Measurements from ENCODE around the gene SLC25A23.
"Not testable (repeated sequence)": the region's sequence is repeated elsewhere in the genome, so short reads cannot be mapped to it uniquely, and the experiment has no call there.

The SLC25A23 gene

DNA sequence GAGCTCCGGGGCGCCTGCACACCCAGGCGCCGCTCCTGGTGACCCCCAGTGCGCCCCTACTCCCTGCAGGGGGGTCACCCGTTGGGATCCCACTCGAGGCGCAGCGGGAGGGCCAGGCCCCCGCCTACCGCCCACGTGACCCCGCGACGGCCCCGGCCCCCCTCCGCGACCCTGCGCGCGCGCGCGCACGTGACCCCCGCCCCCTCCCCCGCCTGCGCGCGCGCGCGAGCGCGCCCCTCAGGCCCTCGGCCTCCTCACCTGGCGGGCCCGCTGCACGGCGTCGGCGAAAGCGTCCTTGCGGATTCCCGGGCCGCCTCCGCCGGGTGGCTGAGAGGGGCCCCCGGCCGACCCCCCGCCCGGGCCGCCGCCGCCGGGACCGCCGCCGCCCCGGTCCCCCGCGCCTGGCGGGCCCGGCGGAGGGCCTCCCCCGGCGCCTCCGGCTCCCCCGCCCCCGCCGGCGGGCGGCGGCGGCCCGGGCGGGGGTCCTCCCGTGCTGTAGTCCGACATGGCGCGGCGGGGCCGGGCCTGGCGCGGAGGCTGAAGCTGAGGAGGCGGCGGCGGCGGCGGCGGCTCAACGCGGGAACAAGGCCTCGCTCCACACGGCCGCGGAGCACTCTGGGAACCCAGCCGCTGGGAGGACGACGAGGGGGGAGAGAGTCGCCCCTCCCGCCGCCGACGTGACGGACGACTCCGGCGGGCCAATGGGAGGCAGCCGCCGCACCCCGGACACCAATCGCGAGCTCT is 35.2 kb downstream of the SLC25A23 start, which contains the start of gene KHSRP:
Gene KHSRP, minus strand, starts transcription at position 617 of the 744 bp plus-strand sequence. Its CDS starts 110 bp downstream, at position 507.
- DNase-seq, result no peak

DNA sequence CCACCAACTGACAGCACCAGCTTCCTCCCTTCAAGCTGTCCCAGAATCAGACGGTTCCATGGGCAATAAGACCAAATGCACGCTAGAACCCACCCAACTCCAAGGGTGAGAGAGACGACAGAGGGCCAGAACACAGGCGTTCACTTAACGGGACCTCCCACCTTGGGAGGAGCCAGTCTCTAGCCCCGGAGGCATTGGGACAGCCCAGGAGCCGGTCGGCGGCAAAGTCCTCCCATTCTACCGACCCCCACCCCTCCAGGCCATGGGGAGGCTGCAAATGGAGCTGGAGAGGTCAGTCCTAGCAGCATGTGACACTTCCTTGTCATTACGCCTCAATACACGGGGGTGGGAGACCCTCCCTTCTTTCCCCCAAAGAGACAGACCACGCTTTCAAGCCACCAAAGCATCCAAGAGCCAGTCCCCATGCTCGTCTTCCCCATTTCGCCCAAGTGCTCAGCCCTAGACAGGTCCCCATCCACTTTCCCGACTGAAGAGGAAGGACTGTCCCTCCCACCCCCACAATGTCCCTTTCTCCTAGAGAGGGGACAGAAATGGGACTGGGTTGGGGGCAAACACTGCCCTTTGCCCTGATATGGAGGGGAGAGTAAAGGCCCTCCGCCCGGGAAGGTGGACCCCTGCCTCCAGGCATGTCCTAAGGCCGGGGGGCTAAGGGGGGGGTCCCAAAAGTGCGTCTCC is 35.9 kb downstream of the SLC25A23 start:
- no peak for DNase-seq

DNA sequence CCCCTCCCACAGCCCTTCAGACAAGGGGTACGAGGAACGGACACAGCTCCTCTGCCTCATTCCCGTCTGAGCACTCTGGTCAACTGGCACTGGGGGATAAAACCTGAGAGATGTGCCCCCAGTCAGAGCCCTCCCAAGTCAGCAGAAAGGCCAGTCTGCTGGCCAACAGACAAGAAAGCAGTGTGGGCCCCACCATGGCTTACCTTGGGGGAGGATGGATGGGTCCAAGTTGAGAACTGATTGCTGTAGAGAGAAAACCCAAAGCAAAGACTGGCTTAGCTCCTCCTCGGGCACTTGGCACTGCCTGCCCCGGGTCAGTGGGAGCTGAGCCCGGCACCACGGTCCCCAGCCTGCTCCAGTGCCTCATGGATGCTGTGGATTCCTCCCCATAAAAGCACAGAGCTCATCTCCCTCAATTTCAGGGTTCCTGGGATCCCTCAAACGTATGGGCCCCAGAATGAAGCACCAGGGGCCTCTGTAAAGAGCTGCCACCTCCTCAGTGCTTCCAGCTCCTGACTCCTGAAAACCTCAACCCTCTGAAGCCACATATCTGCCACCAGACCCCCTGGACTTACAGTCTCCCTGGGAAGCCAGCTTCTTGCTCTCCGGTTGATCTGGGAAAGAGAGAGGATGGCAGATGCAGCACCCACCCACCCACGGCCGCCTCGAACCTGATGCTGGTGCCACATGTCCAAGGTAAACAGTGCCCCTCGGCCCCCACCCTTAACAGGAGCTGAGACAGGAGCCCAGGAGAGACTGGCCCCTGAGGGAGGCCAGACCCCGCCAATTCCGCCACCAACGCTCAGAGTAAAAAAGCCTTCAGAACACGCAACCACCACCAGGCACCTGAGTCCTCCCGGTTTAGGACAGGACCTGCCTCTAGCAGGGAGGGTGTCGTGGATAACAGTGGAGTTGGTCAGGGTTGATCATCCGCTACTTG is 38.2 kb downstream of the SLC25A23 start:
- no peak for DNase-seq

DNA sequence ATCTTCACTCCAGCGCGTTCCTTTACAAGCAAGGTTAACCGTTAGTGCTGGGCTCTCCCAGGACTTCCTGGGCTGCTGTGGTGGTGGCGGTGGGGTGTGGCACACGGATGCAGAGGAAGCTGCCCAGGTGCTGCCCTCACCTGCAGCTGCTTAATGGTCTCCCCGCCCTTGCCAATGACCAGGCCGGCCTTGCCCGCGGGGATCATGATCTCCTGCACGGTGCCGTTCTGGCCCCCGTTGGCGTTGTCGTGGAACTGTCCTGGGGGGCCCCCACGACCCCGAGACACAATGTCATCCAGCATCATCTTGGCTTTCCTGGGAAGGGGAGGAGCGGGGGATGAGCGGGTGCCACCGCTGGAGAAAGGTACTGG is 41.0 kb downstream of the SLC25A23 start:
- DNase-seq, result no peak

DNA sequence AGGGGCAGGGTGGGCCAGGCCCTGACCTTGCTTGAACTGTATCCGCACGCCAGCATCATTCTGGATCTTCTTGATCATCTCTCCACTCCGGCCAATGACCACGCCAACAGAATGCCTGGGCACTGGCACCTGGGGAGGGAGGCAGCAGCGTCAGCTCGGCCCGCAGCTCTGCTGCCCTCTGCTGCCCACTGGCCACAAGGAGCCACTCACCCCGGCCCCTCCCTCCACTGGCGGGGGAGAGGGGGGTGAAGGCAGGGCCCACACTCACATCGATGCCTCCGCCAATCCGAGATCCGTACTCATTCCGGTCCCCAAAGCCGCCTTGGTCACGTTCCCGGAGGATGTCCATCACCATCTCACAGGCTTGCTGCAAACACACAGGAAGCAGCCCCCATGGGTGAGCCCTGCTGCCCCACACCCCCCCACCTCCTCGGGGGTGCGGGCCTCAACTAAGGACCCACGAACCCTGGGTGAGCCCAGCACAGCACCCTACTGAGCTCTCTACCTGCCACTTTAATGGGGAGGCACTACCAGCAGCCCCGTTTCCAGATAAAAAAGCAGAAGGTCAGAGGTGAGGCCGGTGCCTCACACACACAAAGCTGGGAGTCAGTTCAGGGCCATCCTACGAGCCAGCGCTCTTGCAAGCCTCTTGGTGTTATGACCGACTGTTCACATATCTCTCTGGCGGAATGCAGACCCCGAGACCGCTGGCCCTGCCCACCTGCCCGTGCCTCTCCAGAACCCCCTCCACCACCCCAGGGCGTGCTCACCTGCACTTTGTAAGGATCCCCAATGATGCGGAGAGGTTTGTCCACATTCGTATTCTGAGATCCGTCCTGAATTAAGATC is 41.7 kb downstream of the SLC25A23 start:
- DNase-seq, result no peak

DNA sequence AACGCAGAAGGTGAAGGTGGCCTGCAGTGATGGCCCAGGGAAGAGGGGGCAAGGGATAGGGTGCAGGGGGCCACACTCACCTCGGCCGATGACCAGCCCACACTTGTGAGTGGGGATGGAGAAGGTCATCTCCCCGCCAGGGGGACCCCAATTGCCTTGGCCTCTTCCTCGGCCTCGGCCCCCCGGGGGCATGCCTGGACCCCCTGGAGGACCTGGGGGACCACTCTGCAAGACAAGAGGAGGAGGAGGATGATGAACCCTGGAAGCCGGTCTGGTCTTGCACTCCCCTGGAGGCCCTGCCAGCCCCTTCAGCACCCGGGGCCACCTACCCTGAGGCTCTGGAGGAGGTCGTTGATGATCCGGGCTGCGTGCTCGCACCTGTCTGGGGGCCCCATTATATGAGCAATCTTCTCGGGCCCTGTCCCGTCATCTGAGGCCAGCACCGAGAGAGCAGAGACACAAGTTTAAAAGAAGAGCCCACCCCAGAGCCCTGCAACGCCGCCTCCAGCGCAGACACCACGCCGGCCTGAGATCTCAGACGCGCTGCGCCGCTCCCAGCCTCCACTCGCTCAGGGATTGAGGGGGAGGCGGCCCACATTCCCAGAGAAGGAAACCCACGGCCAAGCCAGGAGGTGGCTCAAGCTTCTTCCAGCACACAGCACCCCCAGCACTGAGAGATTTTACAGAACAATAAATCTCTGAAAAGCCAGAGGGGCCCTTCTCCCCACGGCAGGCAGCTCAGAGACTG is 42.8 kb downstream of the SLC25A23 start:
- DNase-seq, result no peak

DNA sequence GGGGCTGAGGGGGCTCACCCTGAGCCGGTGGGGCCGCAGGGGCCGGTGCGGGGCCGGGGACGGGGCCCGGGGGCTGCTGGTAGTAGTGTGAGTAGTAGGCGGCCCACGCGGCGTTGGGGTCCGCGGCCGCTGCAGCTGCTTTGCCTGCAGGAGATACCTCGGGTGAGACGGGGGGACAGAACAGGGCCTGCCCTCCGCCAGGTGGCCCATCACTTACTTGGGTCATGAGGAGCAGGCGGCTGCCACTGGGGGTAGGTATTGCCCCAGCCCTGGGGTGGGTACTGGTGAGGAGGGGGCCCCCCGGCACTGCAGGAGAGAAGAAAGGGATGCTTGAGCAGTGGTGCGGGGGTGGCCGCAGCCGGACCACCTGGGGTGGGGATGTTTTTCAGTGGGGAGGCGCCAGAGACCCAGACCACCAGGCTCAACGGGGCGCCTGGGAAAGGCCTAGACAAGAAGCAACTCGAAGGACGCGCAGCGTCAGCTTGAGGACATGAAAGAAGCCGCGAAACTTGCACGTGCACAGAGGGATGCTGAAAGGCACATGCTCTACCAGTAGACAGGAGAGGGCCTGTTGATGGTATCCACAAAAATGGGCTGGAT is 43.9 kb downstream of the SLC25A23 start:
- no peak for DNase-seq

DNA sequence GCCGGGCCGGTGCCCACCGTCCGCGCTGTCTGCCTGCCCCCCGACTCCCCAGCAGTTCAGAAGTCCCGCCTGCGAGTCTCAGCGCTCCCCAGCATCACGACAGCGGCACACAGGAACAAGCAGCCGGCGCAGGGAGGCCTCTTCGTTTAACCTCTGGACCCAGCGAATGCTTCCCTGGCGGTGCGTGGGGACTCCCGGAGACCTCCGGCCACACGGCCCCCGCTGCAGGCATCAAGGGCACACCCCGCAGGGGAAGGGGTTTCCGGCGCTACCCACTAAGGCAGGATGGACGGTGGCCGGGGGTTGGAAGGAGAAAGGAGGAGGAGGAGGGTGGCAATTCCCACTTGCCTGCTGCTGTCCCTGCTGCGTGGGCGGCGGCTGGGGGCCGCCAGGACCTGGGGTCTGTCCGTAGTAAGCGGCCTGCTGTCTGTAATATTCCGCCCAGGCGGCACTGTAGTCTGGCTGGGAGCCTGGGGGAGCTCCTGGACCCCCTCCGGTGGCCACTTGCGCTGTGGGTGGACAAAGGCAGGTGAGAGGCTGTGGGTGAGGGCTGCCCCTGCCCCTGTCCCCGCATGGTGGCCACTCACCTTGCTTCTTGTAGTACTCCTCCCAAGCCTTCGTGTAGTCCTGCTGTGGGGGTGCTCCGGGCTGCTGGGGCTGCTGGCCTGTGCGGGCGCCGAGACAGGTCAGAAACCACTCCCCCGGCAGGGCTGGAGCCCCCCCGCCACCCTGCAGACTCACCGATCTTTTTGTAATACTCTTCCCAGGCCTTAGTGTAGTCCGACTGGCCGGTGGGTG is 44.6 kb downstream of the SLC25A23 start:
- DNase-seq, result no peak

DNA sequence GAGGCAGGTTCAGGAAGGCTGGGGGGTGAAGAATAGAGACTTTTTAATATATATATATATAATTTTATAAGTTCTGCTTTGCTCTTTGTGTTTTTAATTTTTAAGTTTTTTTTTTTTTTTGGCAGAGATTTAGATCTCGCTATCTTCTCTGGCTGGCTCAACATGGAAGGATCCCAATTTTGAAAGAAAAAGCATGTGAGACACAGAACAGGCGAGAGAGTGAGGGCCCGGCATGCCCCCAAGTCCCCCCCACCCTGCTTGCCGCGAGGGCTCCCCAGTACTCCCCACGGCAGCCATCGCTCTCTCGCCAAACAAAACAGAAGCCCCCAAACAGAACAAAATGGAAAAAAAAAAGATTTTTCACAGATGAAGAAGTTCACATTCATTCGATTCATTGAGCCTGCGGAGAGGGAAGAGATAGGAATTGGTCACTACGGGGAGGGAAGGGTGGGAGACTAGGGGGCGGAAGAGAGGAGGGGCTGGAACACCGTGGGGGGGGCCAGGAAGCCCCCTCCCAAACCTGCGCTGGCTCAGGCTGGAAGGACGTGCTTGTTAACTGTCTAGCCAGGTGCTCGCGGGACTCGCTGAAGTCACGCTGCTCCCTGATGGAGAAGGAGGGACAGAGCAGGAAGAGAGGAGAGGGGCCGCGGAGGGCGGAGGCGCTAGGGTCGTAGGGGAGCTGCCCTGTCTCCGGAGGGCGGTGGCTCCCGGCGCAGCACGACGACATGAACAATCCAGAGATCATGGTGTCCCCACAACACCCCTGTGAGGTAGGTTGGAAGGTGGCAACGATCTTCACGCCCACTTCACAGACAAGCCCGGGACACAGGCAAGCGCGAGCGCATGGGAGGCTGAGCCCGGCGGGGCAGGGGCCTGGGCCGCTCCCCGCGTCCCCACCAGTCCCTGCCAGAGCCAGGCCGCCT is 45.6 kb downstream of the SLC25A23 start:
- no peak for DNase-seq

DNA sequence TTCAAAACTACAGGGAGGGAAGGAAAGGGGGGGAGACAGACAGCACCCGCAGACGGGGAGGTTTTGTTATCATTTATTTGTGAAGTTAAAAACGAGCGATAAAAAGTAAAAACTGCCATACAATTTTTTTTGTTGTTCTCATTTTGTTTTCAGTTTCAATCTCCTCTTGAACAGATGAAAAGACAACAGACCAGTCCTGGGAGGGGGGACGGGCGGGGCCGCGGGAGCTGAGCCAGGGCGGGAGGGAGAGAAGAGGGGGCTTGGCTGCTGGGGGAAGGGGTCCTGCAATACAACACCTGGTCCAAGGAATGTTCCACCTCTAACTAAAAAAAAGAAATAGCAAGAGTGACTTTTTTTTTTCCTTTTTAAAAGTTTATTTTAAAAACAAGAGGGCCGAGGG is 46.3 kb downstream of the SLC25A23 start:
- DNase-seq, result no peak

DNA sequence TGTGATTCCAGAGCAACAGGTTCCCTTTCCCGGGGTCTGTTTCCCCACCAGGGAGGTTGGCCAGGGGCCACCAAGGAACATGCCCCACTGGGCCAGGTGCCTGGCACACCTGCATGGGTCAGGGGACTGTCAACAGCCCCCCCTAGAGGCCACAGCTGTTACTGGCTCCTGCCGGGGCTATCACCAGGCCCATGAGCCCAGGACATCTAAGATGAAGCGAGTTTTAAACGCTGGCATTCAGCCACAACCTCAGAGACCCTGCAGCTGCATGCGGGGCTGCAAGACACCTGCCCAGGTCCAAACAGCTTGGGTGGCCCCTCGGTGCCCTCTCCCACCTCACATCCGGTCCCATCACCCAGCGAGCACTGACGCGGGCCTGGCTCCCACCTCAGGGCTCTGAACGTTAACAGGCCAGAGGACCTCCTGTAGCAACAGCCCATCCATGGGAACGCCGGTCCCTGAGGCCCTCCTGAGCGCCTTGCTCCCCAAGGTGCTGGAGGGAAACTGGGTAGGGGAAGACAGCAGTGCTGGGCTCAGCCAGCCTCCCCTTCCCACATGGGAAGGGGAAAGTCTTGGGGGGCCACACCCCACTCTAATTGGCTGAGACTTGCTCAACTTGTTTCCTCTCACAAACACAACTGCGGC is 47.0 kb downstream of the SLC25A23 start:
- peak; percentile 38 for DNase-seq

DNA sequence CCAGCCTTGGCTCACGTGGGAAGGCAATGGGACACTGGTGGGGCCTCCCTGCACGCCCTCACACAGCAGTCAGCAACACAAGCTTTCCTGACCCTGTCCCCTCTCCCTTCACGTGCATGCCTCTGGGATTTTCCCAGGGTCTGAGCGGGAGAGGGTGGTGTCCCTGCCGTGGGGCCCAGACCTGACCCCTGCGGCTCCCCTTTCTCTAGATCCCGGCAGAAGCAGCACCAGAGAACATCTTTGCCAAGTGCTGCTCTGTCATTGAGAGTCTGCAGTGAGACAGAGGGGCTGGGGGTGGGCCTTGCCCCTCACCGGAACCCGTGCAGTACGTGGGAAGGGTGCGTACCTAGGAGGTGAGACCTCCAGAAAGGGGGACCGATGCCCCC is 47.5 kb downstream of the SLC25A23 start:
- no peak for DNase-seq

DNA sequence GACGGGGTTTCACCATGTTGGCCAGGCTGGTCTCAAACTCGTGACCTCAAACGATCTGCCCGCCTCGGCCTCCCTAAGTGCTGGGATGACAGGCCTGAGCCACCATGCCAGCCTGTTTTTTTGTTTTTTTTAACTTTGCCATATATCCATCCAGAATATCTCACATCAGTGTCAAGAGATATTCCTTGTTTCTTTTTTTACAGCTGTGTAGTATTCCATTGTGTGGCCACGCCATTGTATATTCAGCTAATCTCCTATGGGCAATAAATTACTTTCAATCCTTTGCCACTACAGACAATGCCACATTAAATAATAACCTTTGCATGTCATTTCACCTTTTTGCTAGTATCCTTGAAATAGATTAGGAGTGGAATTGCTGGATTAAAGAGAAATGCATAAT is 50.2 kb downstream of the SLC25A23 start:
- DNase-seq, result no peak

DNA sequence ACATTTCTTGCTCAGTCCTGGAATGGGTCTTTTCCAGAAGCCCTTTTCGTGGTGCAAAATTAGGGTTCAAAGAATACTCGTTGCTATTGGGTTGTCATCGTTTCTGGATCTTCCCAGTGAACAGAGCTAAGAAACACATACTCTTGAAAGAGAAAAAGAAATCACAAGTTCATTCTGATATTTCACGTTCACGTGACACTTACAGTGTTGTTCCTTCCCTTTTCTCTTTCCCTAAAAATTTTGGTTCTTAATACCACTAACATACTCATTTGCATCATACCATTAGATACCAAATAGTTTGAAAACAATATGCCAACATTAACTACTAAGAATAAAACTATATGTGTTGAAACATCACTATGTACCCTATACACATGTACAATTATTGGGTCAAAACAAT is 53.2 kb downstream of the SLC25A23 start:
- DNase-seq, result no peak

DNA sequence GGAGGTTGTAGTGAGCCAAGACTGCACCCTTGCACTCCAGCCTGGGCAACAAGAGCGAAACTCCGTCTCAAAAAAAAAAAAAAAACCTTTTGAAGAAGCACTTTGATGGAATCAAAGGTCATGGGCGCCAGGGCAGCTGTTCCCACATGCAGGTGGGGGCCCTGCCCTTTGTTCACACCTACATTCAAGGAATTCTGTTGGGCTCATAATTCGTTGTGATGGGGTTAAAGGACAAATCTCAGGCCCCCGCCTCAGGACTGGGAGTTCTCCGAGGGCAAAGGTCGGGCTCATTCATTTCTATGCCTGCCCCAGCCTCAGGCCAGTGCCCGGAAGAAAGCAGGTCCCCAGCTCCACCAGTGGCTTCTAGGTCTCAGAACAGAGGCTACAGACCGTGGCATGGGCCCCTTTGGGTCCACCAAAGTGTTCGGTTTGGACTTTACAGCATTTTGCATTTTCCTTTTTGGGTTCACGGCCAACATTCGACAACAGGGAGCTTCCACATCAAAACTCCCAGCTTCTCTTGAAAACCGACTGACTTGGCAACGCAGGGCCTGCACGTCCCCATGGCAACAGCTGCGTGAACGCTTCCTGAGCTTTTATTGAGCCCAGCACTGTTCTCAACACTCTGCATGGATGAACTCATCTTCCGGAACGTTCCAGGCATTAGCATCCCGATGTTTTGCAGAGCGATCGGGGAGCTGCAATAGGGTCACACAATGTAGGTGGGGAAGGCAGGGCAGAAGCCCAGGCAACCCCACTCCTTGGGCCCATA is 56.6 kb downstream of the SLC25A23 start:
- DNase-seq, result no peak

DNA sequence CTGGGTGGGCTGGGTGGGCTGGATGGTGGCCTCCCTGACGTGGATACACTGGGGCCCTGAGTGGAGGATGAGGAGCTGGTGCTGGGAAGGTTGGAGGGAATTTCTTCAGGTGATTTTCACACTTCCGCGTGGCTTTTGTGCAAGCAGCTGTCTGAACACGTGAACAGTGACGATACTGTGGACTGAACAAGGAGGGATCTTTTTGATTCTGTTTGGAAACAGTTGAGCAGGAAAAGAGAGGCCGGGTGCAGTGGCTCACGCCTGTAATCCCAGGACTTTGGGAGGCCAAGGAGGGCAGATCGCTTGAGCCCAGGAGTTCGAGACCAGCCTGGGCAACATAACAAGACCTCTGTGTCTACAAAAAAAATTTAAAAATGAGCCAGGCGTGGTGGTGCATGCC is 57.5 kb downstream of the SLC25A23 start:
- no peak for DNase-seq

DNA sequence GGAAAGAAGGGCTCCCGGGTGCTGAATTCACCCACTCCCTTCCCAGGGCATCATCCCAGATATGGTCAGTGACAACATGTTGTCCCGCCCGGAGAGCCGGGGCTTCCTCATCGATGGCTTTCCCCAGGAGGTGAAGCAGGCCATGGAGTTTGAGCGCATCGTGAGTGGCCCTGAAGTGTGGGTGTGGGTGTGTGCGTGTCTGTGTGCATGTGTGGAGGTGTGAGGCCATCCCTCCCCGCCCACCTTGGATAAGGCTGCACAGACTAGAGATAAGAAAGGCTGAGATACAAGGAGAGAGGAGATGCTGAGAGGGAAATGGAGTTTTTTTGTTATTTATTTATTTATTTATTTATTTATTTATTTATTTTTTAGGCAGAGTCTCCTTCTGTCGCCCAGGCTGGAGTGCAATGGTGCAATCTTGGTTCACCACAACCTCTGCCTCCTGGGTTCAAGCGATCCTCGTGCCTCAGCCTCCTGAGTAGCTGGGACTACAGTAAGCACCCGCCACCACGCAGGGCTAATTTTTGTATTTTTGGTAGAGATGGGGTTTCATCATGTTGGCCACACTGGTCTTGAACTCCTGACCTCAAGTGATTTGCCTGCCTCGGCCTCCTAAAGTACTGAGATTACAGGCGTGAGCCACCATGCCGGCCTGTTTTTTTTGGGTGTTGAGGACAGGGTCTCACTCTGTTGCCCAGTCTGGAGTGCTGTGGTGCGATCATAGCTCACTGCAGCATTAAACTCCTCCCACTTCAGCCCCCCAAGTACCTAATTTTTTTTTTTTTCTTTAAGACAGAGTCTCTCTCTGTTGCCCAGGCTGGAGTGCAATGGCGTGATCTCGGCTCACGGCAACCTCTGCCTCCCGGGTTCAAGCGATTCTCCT is 59.3 kb downstream of the SLC25A23 start:
- DNase-seq, result not testable (repeated sequence)

Data from central memory CD4-positive, alpha-beta T cell (primary cell).